Thyroid gland (tissue), 4 donors: ENCODE results near the gene CCDC117.

Experiments
- CTCF ChIP-seq, 6 experiments: fragments of 200-600 bp in 3 of 6; fragments of 450-650 bp in 3 of 6; sonication (generic) in 3 of 6; IDR thresholded peaks; one replicate each; pipeline ENCODE4 v1.5.1; 2016 to 2019; ENCODE audit warnings: antibody characterized with exemption in 6 of 6, mild to moderate bottlenecking in 2 of 6, inconsistent platforms in 1 of 6, moderate library complexity in 1 of 6
- POLR2A ChIP-seq, 2 donors: fragments of 450-650 bp; IDR thresholded peaks; one replicate each; pipeline ENCODE4 v1.6.1; 2017; ENCODE audit warnings: antibody characterized with exemption in 2 of 2, mild to moderate bottlenecking in 2 of 2, moderate library complexity in 1 of 2

- TF ChIP-seq CTCF (IDR thresholded peaks at IDR 0.05): peak in 1 of 6 experiments; percentile 3
- peak; percentile 97 to 100 for TF ChIP-seq POLR2A (IDR thresholded peaks at IDR 0.05)
Measured at GRCh38 chr22:28800308-28801041, 28.0 kb downstream of the CCDC117 start, which contains the start of gene XBP1.
